H9 (cell line): Measurements from ENCODE around the gene TET3. TPM values are rescaled to one million over a fixed set of nuclear protein-coding genes. Genes with fewer than 3 reads are reported as not detected.

Experiments used
- DNase-seq: peaks from one replicate; pipeline ENCODE4 v3.0.0-alpha.2; 2017
- H2AFZ ChIP-seq: one replicate; pipeline ENCODE4 v1.6.1; 2013; ENCODE audit warnings: mild to moderate bottlenecking, low read length, control low read depth, moderate library complexity
- H2AK5ac ChIP-seq: 2 replicates; pipeline ENCODE4 v1.6.1; 2013; ENCODE audit warnings: low read length, control low read depth, mixed read lengths; ENCODE audit not compliant: insufficient read length
- H2BK120ac ChIP-seq: one replicate; pipeline ENCODE4 v1.6.1; 2013; ENCODE audit warnings: low read depth, mild to moderate bottlenecking, low read length, control low read depth, inconsistent platforms; ENCODE audit not compliant: poor library complexity, severe bottlenecking
- H2BK12ac ChIP-seq: 2 replicates; pipeline ENCODE4 v1.6.1; 2013; ENCODE audit warnings: low read length, control low read depth, mixed read lengths, low read depth; ENCODE audit not compliant: insufficient read length
- H2BK15ac ChIP-seq: 2 replicates; pipeline ENCODE4 v1.6.1; 2013; ENCODE audit warnings: low read depth, low read length, control low read depth
- H2BK20ac ChIP-seq: one replicate; pipeline ENCODE4 v1.6.1; 2013; ENCODE audit warnings: low read depth, mild to moderate bottlenecking, low read length, control low read depth, inconsistent platforms; ENCODE audit not compliant: poor library complexity, severe bottlenecking
- H2BK5ac ChIP-seq: 2 replicates; pipeline ENCODE4 v1.6.1; 2013; ENCODE audit warnings: low read length, control low read depth, mixed read lengths; ENCODE audit not compliant: insufficient read length
- H3K14ac ChIP-seq: 2 replicates; pipeline ENCODE4 v1.6.1; 2013; ENCODE audit warnings: low read length, control low read depth; ENCODE audit not compliant: insufficient read depth
- H3K18ac ChIP-seq: 2 replicates; pipeline ENCODE4 v1.6.1; 2013; ENCODE audit warnings: low read depth, mild to moderate bottlenecking, mixed read lengths, low read length, control low read depth; ENCODE audit not compliant: insufficient read length
- H3K23ac ChIP-seq: 2 replicates; pipeline ENCODE4 v1.6.1; 2013; ENCODE audit warnings: low read length, control low read depth, mixed read lengths, low read depth; ENCODE audit not compliant: insufficient read length
- H3K23me2 ChIP-seq: 2 replicates; pipeline ENCODE4 v1.6.1; 2013; ENCODE audit warnings: low read depth, mild to moderate bottlenecking, mixed read lengths, low read length, control low read depth; ENCODE audit not compliant: insufficient read length, poor library complexity, severe bottlenecking
- H3K27ac ChIP-seq: 2 replicates; pipeline ENCODE4 v1.5.1; 2013; ENCODE audit warnings: low read length, control low read depth, mixed read lengths, low read depth; ENCODE audit not compliant: insufficient read length
- H3K27me3 ChIP-seq: 2 replicates; pipeline ENCODE4 v1.6.1; 2013; ENCODE audit warnings: low read length, control low read depth, inconsistent platforms; ENCODE audit not compliant: insufficient read depth
- H3K4ac ChIP-seq: 2 replicates; pipeline ENCODE4 v1.6.1; 2013; ENCODE audit warnings: low read depth, mild to moderate bottlenecking, control low read depth, inconsistent platforms, low read length, moderate library complexity
- H3K4me1 ChIP-seq: 2 replicates; pipeline ENCODE4 v1.6.1; 2013; ENCODE audit warnings: low read length, control low read depth, inconsistent platforms; ENCODE audit not compliant: insufficient read depth
- H3K4me2 ChIP-seq: 2 replicates; pipeline ENCODE4 v1.6.1; 2013; ENCODE audit warnings: low read length, control low read depth, mixed read lengths; ENCODE audit not compliant: insufficient read length, insufficient read depth
- H3K56ac ChIP-seq: 2 replicates; pipeline ENCODE4 v1.6.1; 2013; ENCODE audit warnings: low read depth, mild to moderate bottlenecking, mixed read lengths, low read length, control low read depth; ENCODE audit not compliant: insufficient read length
- H3K79me1 ChIP-seq: 2 replicates; pipeline ENCODE4 v1.6.1; 2013; ENCODE audit warnings: low read depth, mild to moderate bottlenecking, moderate library complexity, low read length, control low read depth, inconsistent platforms; ENCODE audit not compliant: insufficient read depth, poor library complexity, severe bottlenecking
- H3K79me2 ChIP-seq: 2 replicates; pipeline ENCODE4 v1.6.1; 2013; ENCODE audit warnings: low read length, control low read depth, inconsistent platforms; ENCODE audit not compliant: insufficient read depth
- H3K9ac ChIP-seq: 2 replicates; pipeline ENCODE4 v1.6.1; 2013; ENCODE audit warnings: low read length, control low read depth, mixed read lengths; ENCODE audit not compliant: insufficient read length; ENCODE audit errors: extremely low read depth
- H3K9me3 ChIP-seq: one replicate; pipeline ENCODE4 v1.6.1; 2013; ENCODE audit warnings: low read depth, low read length, inconsistent platforms; ENCODE audit not compliant: control insufficient read depth
- H3T11ph ChIP-seq: one replicate; pipeline ENCODE4 v1.6.1; 2013; ENCODE audit warnings: mild to moderate bottlenecking, low read length, control low read depth, inconsistent platforms
- H4K20me1 ChIP-seq: one replicate; pipeline ENCODE4 v1.6.1; 2013; ENCODE audit not compliant: control insufficient read depth, insufficient read length, insufficient read depth
- H4K5ac ChIP-seq: 2 replicates; pipeline ENCODE4 v1.6.1; 2013; ENCODE audit warnings: low read depth, mild to moderate bottlenecking, mixed read lengths, low read length, control low read depth; ENCODE audit not compliant: insufficient read length
- H4K8ac ChIP-seq: replicated peaks from 2 replicates; pipeline ENCODE4 v1.6.1; 2013; ENCODE audit warnings: low read length, control low read depth, mixed read lengths, low read depth; ENCODE audit not compliant: insufficient read length
- H4K91ac ChIP-seq: 2 replicates; pipeline ENCODE4 v1.6.1; 2013; ENCODE audit warnings: low read depth, mild to moderate bottlenecking, moderate library complexity, mixed read lengths, low read length, control low read depth; ENCODE audit not compliant: insufficient read length
- H3K27ac Mint-ChIP-seq, 3 experiments: 2 replicates in 2 of 3; 3 replicates in 1 of 3; pipeline ENCODE4 v1.8.0; 2020 to 2021; ENCODE audit warnings: mixed read lengths in 3 of 3, mild to moderate bottlenecking in 1 of 3, moderate library complexity in 1 of 3
- H3K27me3 Mint-ChIP-seq: 2 replicates; pipeline ENCODE4 v1.8.0; 2021; ENCODE audit warnings: low read depth, mild to moderate bottlenecking, moderate library complexity, mixed read lengths
- H3K36me3 Mint-ChIP-seq, 3 experiments: 2 replicates in 2 of 3; 3 replicates in 1 of 3; pipeline ENCODE4 v1.8.0; 2020 to 2021; ENCODE audit warnings: low read depth in 3 of 3, mixed read lengths in 3 of 3; ENCODE audit not compliant: insufficient read depth in 1 of 3
- H3K4me1 Mint-ChIP-seq, 2 experiments: 2 replicates each; pipeline ENCODE4 v1.8.0; 2020; ENCODE audit warnings: mixed read lengths in 2 of 2
- H3K4me3 Mint-ChIP-seq, 2 experiments: 2 replicates in 1 of 2; 3 replicates in 1 of 2; pipeline ENCODE4 v1.8.0; 2020 to 2021; ENCODE audit warnings: mild to moderate bottlenecking in 2 of 2, mixed read lengths in 2 of 2, moderate library complexity in 1 of 2
- H3K9me3 Mint-ChIP-seq, 2 experiments: 2 replicates in 1 of 2; 3 replicates in 1 of 2; pipeline ENCODE4 v1.8.0; 2020; ENCODE audit warnings: mild to moderate bottlenecking in 2 of 2, mixed read lengths in 2 of 2, moderate library complexity in 1 of 2
- CTCF ChIP-seq: fragments of 200-600 bp; sonication (generic); conservative IDR thresholded peaks from 3 replicates; pipeline ENCODE4 v1.8.0; 2021; ENCODE audit warnings: antibody characterized with exemption, mild to moderate bottlenecking
- total RNA-seq: library from RNA; stranded (reverse); gene quantifications from 2 replicates; pipeline ENCODE4 v1.2.1, GENCODE V29; 2021

Gene TET3
- total RNA-seq, 1 experiment from 2014 or later: 24.7 TPM

DNA sequence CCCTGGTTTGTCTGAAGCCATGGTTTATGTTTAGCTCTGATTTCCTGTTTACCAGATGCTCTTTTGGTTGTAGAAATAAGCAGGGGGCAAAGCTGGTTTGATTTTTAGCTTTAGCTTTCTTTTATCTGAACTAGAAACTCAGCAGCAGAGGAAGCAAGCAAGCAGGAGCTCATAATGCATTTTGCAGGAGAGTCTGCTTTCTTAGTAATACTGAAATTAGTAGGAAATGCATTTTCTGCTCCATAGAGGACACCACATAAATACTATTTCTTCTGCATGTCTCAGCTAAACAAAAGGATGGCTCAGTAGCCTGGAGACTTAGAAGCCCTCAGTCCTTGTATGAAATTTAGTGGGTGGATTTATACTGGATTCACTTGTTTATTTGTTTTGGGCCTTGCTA, 34.9 kb upstream of the TET3 start:
- no peak overlapping the region for H2BK5ac ChIP-seq
- no peaks in the 10 kb centered on the region for H3K27me3 Mint-ChIP-seq
- no peak for TF ChIP-seq CTCF
- no peak overlapping the region for H2BK15ac ChIP-seq
- H3K9ac ChIP-seq: no peak overlapping the region
- no peak overlapping the region for H3K27ac Mint-ChIP-seq
- H3K56ac ChIP-seq: no peak overlapping the region
- no peak overlapping the region for H2AK5ac ChIP-seq
- H3K4me1 ChIP-seq: no peaks in the 10 kb centered on the region
- H3K4me2 ChIP-seq: no peak overlapping the region
- H3K18ac ChIP-seq: no peak overlapping the region
- H2BK20ac ChIP-seq: no peak overlapping the region
- H3T11ph ChIP-seq: no peak overlapping the region
- no peak overlapping the region for H3K4me3 Mint-ChIP-seq
- H3K14ac ChIP-seq: no peak overlapping the region
- no peak overlapping the region for H3K23ac ChIP-seq
- H4K20me1 ChIP-seq: no peaks in the 10 kb centered on the region
- H3K9me3 ChIP-seq: no peaks in the 10 kb centered on the region
- no peak overlapping the region for H2BK12ac ChIP-seq
- H3K4me1 Mint-ChIP-seq: no peaks in the 10 kb centered on the region
- H3K79me2 ChIP-seq: peaks cover 3% of the 10 kb centered on the region; the same call in 1 of the 2 replicates
- no peaks in the 10 kb centered on the region for H3K23me2 ChIP-seq
- H3K36me3 Mint-ChIP-seq: peaks cover 43 to 73% (median 69%) of the 10 kb centered on the region in 3 experiments
- no peak overlapping the region for H2AFZ ChIP-seq
- H2BK120ac ChIP-seq: no peak overlapping the region
- no peak for DNase-seq
- H4K8ac ChIP-seq: no peak overlapping the region
- no peak overlapping the region for H4K91ac ChIP-seq
- H3K27me3 ChIP-seq: no peaks in the 10 kb centered on the region
- no peaks in the 10 kb centered on the region for H3K9me3 Mint-ChIP-seq
- peaks cover 10% of the 10 kb centered on the region for H3K79me1 ChIP-seq
- H3K4ac ChIP-seq: no peak overlapping the region
- no peak overlapping the region for H4K5ac ChIP-seq
- no peak overlapping the region for H3K27ac ChIP-seq
